NCI-H2107 treated with DMSO at 0.1 percent for 48 hours (cell line): ENCODE measurements around the gene ADAM30.

ENCODE experiments used
- DNase-seq: peaks from one replicate; lab custom pipeline; 2025; ENCODE audit not compliant: unreplicated experiment; lab: John Stamatoyannopoulos, UW

ADAM30 gene

GRCh38 chr1:119896303-119896702 lies at the start of gene ADAM30:
ADAM30 (minus strand) TSS chr1:119896515; CDS start chr1:119896336, 179 bp downstream.
- DNase-seq: no peak

GRCh38 chr1:119943216-119943615 lies 46.9 kb upstream of the ADAM30 start:
- no peak for DNase-seq

- no peak for DNase-seq
Measured at GRCh38 chr1:119941392-119941791, 45.1 kb upstream of the ADAM30 start.

GRCh38 chr1:119940697-119941096 lies 44.4 kb upstream of the ADAM30 start:
- no peak for DNase-seq

- no peak for DNase-seq
Measured at GRCh38 chr1:119937198-119937597, 40.9 kb upstream of the ADAM30 start.

GRCh38 chr1:119935915-119936314 lies 39.6 kb upstream of the ADAM30 start:
- DNase-seq: no peak

- no peak for DNase-seq
Measured at GRCh38 chr1:119935373-119935772, 39.1 kb upstream of the ADAM30 start.

- no peak for DNase-seq
Measured at GRCh38 chr1:119933397-119933796, 37.1 kb upstream of the ADAM30 start.

- DNase-seq: no peak
Measured at GRCh38 chr1:119929643-119930315, 33.5 kb upstream of the ADAM30 start.

GRCh38 chr1:119926553-119926952 lies 30.2 kb upstream of the ADAM30 start:
- no peak for DNase-seq

- no peak for DNase-seq
Measured at GRCh38 chr1:119924948-119925898, 28.9 kb upstream of the ADAM30 start.

- DNase-seq: no peak
Measured at GRCh38 chr1:119920104-119920968, 24.0 kb upstream of the ADAM30 start.

- DNase-seq: no peak
Measured at GRCh38 chr1:119919241-119919640, 22.9 kb upstream of the ADAM30 start.

GRCh38 chr1:119918301-119918700 lies 22.0 kb upstream of the ADAM30 start:
- DNase-seq: no peak

- DNase-seq: no peak
Measured at GRCh38 chr1:119917304-119918055, 21.2 kb upstream of the ADAM30 start.

- no peak for DNase-seq
Measured at GRCh38 chr1:119915517-119915916, 19.2 kb upstream of the ADAM30 start.

GRCh38 chr1:119914071-119914470 lies 17.8 kb upstream of the ADAM30 start:
- no peak for DNase-seq

GRCh38 chr1:119912963-119913362 lies 16.6 kb upstream of the ADAM30 start:
- DNase-seq: no peak

- no peak for DNase-seq
Measured at GRCh38 chr1:119911775-119912174, 15.5 kb upstream of the ADAM30 start.

GRCh38 chr1:119910618-119911017 lies 14.3 kb upstream of the ADAM30 start:
- no peak for DNase-seq
